ENCODE data around the gene UQCC3. TPM values are rescaled to one million over a fixed set of nuclear protein-coding genes. Genes with fewer than 3 reads are reported as not detected.
A peak's percentile ranks its signal among the peaks of the same experiment; 100 is the strongest.
"Not testable (repeated sequence)": the region's sequence is repeated elsewhere in the genome, so short reads cannot be mapped to it uniquely, and the experiment has no call there.

The UQCC3 gene
- total RNA-seq, 4 donors from 2014 or later: 6.3 to 7.5 (median 7.1) TPM

DNA sequence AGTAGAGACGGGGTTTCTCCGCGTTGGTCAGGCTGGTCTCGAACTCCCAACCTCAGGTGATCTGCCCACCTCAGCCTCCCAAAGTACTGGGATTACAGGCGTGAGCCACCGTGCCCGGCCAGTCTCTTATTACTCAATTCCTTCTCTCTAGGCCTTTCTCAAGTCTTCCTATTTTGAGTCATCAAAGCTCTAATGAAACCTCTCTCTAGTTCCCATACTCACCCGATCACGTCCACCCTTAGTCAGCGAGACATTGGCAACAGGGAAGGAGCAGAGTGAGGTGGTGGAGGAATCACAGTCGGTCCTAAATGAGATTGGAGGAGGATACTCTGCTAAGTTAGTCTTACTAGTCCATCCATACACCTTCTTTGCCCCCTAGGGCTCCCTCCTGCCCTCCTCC, 30.8 kb downstream of the UQCC3 start:
- Histone ChIP-seq H3K4me3 (no peak overlapping the region), H3K27me3 (no peaks in the 10 kb centered on the region), H3K9me3 (no peaks in the 10 kb centered on the region), H3K27ac (replicated peaks in 1 of 4) (no peak overlapping the region), H3K4me1 (peaks cover 17 to 21% (median 20%) of the 10 kb centered on the region in 4 donors), H3K36me3 (peaks cover 0 to 28% (median 14%) of the 10 kb centered on the region in 4 donors)
- 92% methylated on average over 11 of the region's 11 CpGs for WGBS
- no peak for DNase-seq (ENCODE audit: extremely low spot score)
- intact Hi-C loops (cut with DNase I): no loop called here
- TF ChIP-seq EP300 (IDR thresholded peaks at IDR 0.05): no peak
- TF ChIP-seq, protein P1, sequence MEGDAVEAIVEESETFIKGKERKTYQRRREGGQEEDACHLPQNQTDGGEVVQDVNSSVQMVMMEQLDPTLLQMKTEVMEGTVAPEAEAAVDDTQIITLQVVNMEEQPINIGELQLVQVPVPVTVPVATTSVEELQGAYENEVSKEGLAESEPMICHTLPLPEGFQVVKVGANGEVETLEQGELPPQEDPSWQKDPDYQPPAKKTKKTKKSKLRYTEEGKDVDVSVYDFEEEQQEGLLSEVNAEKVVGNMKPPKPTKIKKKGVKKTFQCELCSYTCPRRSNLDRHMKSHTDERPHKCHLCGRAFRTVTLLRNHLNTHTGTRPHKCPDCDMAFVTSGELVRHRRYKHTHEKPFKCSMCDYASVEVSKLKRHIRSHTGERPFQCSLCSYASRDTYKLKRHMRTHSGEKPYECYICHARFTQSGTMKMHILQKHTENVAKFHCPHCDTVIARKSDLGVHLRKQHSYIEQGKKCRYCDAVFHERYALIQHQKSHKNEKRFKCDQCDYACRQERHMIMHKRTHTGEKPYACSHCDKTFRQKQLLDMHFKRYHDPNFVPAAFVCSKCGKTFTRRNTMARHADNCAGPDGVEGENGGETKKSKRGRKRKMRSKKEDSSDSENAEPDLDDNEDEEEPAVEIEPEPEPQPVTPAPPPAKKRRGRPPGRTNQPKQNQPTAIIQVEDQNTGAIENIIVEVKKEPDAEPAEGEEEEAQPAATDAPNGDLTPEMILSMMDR (IDR thresholded peaks at IDR 0.05): no peak
- no peak for TF ChIP-seq POLR2AphosphoS5 (IDR thresholded peaks at IDR 0.05)
- TF ChIP-seq POLR2A (IDR thresholded peaks at IDR 0.05; ENCODE audit: low read depth): no peak

DNA sequence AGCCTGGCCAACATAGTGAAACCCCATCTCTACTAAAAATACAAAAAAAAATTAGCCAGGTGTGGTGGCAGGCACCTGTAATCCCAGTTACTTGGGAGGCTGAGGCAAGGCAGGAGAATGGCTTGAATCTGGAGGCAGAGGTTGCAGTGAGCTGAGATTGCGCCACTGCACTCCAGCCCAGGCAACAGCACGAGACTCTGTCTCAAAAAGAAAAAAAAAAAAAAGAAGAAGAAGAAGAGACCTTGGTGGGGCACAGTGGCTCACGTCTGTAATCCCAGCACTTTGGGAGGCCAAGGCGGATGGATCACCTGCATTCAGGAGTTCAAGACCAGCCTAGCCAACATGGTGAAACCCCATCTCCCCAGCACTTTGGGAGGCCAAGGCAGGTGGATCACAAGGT, 32.4 kb downstream of the UQCC3 start:
- H3K27ac ChIP-seq (replicated peaks in 1 of 4); intact Hi-C loops (cut with DNase I); DNase-seq (ENCODE audit: extremely low spot score); H3K27me3 ChIP-seq; H3K9me3 ChIP-seq; H3K4me3 ChIP-seq: not testable (repeated sequence)
- H3K4me1 ChIP-seq: peaks cover 26 to 36% (median 33%) of the 10 kb centered on the region in 4 donors
- 82% methylated on average over 4 of the region's 4 CpGs for WGBS
- peaks cover 0 to 28% (median 14%) of the 10 kb centered on the region in 4 donors for H3K36me3 ChIP-seq

DNA sequence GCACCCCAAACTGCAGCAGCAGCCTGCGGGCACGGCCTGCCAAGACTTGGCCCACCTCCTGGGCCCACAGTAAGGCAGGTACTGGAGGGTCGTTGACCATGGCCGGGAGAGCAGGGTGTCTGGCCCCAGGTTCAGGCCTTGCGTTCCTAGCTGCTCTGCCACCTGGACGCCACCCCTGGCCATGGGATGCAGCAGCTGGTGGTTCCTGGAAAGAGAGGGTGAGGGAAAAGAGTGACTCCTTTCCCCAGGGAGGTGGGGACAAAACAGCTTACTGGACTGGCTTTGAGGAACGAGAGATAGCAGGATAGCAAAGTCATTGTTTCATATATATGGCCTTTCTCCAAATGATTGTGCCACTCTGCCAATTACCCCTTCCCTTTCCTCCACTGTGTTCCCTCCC, 33.9 kb downstream of the UQCC3 start:
- Histone ChIP-seq H3K27me3 (no peaks in the 10 kb centered on the region), H3K4me3 (peak overlapping the region; percentile 69 to 77 (median 74)), H3K27ac (replicated peaks in 1 of 4) (peak overlapping the region; percentile 78 to 95 (median 86)), H3K9me3 (no peaks in the 10 kb centered on the region), H3K4me1 (peaks cover 33 to 46% (median 41%) of the 10 kb centered on the region in 4 donors), H3K36me3 (peaks cover 0 to 24% (median 14%) of the 10 kb centered on the region in 4 donors)
- intact Hi-C loops (cut with DNase I): no loop called here
- TF ChIP-seq POLR2AphosphoS5 (IDR thresholded peaks at IDR 0.05) (no peak), POLR2A (IDR thresholded peaks at IDR 0.05; ENCODE audit: low read depth) (no peak)
- DNase-seq (ENCODE audit: extremely low spot score): no peak
- WGBS: 46% methylated on average over 7 of the region's 7 CpGs

DNA sequence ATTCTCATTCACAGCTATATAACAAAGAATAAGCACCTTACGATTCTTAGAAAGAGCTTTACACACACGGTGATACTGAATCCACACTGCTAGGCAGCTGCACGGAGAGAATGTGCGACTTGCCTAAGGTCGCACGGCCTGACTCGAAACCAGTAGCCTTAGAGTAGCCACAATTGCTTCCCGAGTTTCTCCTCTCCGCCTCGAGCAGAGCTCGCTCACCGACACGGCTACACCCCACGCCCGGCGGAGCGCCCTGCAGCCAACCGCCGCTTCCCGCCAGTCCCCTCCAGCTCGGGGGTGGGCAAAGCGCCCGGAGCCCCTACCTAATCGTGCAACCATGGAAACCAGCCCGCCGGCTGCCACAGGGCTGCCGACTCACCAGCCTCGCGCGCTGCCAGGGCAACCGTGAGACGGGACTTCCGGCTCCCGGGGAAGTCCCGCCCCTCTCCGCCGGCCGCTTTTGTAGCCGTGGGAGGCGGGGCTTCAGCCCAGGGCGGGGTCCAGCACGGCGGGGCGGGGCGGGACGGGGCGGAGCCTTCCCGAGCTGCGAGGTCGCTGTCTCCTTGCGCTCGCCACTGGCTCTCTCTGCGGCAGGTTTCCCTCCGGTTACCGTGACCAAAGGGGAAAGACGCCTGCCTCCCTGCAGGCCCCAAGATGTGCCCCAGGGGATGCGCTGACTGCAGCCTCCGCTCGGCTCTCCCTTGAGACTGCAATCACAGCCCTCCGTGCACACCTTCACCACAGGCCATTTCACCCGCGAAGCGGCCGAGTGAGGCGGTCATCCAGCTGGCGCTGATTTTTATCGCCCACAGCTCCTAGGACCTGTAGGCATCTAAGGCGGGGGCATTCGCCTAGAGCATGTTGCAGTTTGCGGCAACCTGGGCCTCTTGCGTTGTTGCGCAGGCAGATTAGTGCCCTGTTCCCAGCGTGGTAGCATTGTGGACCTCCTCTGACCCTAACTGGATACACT, 34.7 kb downstream of the UQCC3 start:
- no peaks in the 10 kb centered on the region for H3K27me3 ChIP-seq
- peak; percentile 98 for DNase-seq (ENCODE audit: extremely low spot score)
- WGBS: 9% methylated on average over 39 of the region's 73 CpGs
- peaks cover 34 to 51% (median 44%) of the 10 kb centered on the region in 4 donors for H3K4me1 ChIP-seq
- no peaks in the 10 kb centered on the region for H3K9me3 ChIP-seq
- TF ChIP-seq POLR2AphosphoS5 (IDR thresholded peaks at IDR 0.05) (peak; percentile 82 to 84), POLR2A (IDR thresholded peaks at IDR 0.05; ENCODE audit: low read depth) (no peak)
- H3K27ac ChIP-seq (replicated peaks in 1 of 4): peak overlapping the region; percentile 78 to 95 (median 86)
- peak overlapping the region; percentile 69 to 77 (median 74) for H3K4me3 ChIP-seq
- intact Hi-C loops (cut with DNase I): no loop called here
- H3K36me3 ChIP-seq: peaks cover 7 to 22% (median 17%) of the 10 kb centered on the region in 4 donors

DNA sequence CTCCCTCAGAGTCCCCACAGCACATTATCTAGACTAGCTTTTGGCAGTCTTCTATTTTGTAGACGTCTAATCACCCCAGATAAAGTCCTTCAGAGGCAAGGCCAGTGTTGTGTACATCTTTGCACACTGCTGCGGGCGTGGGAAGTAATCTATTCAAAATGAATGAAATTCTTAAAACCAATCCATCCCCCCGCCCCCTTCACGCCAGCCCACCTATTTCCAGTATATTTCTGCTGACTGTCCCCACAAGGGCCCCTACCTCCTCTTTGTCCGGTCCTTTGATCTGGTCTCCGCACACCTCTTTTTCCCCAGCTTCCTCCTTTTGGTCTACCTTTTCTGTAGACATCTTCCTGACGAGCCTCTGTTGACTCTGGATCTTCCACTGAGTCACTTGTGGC, 35.4 kb downstream of the UQCC3 start:
- peak overlapping the region; percentile 78 to 95 (median 86) for H3K27ac ChIP-seq (replicated peaks in 1 of 4)
- H3K9me3 ChIP-seq: no peaks in the 10 kb centered on the region
- H3K27me3 ChIP-seq: no peaks in the 10 kb centered on the region
- WGBS: 77% methylated on average over 8 of the region's 8 CpGs
- H3K4me3 ChIP-seq: peak overlapping the region; percentile 69 to 77 (median 74)
- H3K4me1 ChIP-seq: peaks cover 34 to 51% (median 44%) of the 10 kb centered on the region in 4 donors
- DNase-seq (ENCODE audit: extremely low spot score): no peak
- intact Hi-C loops (cut with DNase I): no loop called here
- peaks cover 8 to 23% (median 18%) of the 10 kb centered on the region in 4 donors for H3K36me3 ChIP-seq
- TF ChIP-seq POLR2A (IDR thresholded peaks at IDR 0.05; ENCODE audit: low read depth): no peak

DNA sequence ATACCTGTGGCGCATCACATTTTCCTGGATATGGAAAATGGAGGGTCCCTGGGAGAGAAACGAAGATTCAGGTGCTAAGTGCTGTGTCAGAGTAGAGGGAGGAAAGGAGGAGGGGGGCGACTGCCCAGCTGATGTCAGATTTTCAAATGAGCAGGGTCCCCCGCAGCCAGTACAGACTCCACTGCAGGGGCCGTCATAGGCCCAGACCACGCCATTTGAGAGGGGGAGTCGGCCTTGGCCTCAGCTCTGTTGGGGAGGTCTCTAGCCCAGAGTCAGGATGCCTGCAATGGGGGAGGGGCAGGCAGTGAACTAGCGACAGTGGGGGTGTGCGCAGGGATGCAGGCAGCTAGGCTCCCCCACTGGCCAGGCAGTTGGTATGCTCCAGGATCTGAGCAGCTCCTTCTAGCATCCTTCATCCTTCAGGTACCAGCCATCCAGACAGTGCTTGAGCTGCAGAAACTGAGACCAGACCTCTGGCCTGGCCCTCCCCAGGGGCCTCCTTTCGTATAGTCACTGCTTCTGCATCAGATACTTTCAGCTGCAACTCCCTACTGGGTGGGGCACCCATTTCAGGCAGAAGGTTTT, 35.9 kb downstream of the UQCC3 start, which contains the start of the genes BSCL2 and GNG3:
Gene BSCL2 (minus strand): TSS at position 148 of the 585 bp plus-strand sequence. CDS start 229 bp downstream, outside the sequence.
Gene GNG3 (plus strand): TSS at position 400 of the 585 bp plus-strand sequence. CDS start 620 bp downstream, outside the sequence.
- H3K27me3 ChIP-seq: no peaks in the 10 kb centered on the region
- H3K27ac ChIP-seq (replicated peaks in 1 of 4): peak within 1 kb of the TSS; percentile 91 to 95 (median 92)
- no peak for DNase-seq (ENCODE audit: extremely low spot score)
- H3K4me3 ChIP-seq: peak within 1 kb of the TSS; percentile 70 to 77 (median 74)
- intact Hi-C loops (cut with DNase I): no loop called here
- H3K4me1 ChIP-seq: peaks cover 34 to 51% (median 44%) of the 10 kb centered on the region in 4 donors
- 72% methylated on average over 7 of the region's 10 CpGs for whole genome bisulfite sequencing
- H3K9me3 ChIP-seq: no peaks in the 10 kb centered on the region
- peaks cover 13 to 24% (median 22%) of the 10 kb centered on the region in 4 donors for H3K36me3 ChIP-seq
- TF ChIP-seq POLR2AphosphoS5 (IDR thresholded peaks at IDR 0.05): no peak
- TF ChIP-seq POLR2A (IDR thresholded peaks at IDR 0.05; ENCODE audit: low read depth): no peak
- TF ChIP-seq EP300 (IDR thresholded peaks at IDR 0.05): no peak
- TF ChIP-seq, protein P1 (IDR thresholded peaks at IDR 0.05): no peak
